GM06990 (cell line): ENCODE results near the gene NMRAL1.

Experiments used
- DNase-seq: peaks from one replicate; pipeline ENCODE4 v3.0.0-alpha.2; 2011; ENCODE audit not compliant: insufficient read length; ENCODE audit errors: extremely low read depth
- H3K27me3 ChIP-seq: replicated peaks from 2 replicates; pipeline ENCODE4 v1.6.0; 2011; ENCODE audit warnings: low read length; ENCODE audit not compliant: control insufficient read depth, insufficient read depth
- H3K36me3 ChIP-seq: 2 replicates; pipeline ENCODE4 v1.5.1; 2011; ENCODE audit warnings: low read length; ENCODE audit not compliant: control insufficient read depth, insufficient read depth
- H3K4me3 ChIP-seq: replicated peaks from 2 replicates; pipeline ENCODE4 v1.5.1; 2011; ENCODE audit warnings: low read depth, mild to moderate bottlenecking, control low read depth, low read length
- TF ChIP-seq, protein P1 (sequence below): IDR thresholded peaks from 2 replicates; pipeline ENCODE4 v1.5.1; 2011; ENCODE audit warnings: low read length, control low read depth, mild to moderate bottlenecking, inconsistent platforms; ENCODE audit not compliant: insufficient read depth, poor library complexity, severe bottlenecking

The NMRAL1 gene

DNA sequence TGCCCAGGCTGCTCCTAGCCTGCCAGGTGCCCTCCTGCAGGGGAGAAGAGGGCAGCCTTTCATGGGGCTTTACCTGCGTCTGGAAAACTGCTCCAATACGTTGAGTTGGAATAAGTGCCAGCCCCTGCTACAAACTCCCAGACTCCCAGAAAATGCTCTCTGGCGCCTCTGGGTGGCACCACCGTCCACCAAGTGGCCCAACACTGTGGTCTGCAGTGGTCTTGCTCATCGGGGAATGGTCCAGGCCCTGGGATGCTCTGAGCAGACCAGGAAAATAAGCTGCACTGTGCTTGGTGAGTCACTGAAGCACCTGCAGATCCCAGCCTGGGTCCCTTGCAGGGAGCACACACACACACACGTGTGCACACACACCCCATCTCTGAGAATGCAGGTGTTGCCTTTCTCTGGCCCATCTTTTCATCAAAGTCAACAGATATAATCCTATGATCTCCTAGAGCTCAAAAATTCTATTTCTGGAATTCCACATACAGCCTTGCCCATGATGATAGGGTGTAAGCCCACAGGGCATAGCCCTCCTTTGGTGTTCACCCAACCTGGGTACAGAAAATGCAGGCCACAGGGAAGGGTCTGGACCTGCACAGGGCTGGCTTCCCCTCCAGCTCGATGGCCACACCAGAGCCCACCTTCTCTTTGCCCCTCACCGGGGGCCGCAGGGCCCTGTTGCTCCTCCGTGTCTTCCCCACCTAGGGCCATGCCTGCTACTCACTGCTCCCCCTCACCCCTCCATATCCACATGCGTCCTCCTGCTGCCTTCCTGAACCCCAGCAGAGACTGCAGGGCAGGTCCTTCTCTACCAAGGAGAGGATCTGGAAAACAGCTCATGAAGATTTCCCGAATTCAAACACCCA, 43.6 kb upstream of the NMRAL1 start:
- H3K36me3 ChIP-seq = peaks cover 1% of the 10 kb centered on the region; the same call in 1 of the 2 replicates
- H3K27me3 ChIP-seq = no peaks in the 10 kb centered on the region
- no peak overlapping the region for H3K4me3 ChIP-seq
- no peak for DNase-seq
- TF ChIP-seq, protein P1, sequence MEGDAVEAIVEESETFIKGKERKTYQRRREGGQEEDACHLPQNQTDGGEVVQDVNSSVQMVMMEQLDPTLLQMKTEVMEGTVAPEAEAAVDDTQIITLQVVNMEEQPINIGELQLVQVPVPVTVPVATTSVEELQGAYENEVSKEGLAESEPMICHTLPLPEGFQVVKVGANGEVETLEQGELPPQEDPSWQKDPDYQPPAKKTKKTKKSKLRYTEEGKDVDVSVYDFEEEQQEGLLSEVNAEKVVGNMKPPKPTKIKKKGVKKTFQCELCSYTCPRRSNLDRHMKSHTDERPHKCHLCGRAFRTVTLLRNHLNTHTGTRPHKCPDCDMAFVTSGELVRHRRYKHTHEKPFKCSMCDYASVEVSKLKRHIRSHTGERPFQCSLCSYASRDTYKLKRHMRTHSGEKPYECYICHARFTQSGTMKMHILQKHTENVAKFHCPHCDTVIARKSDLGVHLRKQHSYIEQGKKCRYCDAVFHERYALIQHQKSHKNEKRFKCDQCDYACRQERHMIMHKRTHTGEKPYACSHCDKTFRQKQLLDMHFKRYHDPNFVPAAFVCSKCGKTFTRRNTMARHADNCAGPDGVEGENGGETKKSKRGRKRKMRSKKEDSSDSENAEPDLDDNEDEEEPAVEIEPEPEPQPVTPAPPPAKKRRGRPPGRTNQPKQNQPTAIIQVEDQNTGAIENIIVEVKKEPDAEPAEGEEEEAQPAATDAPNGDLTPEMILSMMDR = peak; percentile 57

DNA sequence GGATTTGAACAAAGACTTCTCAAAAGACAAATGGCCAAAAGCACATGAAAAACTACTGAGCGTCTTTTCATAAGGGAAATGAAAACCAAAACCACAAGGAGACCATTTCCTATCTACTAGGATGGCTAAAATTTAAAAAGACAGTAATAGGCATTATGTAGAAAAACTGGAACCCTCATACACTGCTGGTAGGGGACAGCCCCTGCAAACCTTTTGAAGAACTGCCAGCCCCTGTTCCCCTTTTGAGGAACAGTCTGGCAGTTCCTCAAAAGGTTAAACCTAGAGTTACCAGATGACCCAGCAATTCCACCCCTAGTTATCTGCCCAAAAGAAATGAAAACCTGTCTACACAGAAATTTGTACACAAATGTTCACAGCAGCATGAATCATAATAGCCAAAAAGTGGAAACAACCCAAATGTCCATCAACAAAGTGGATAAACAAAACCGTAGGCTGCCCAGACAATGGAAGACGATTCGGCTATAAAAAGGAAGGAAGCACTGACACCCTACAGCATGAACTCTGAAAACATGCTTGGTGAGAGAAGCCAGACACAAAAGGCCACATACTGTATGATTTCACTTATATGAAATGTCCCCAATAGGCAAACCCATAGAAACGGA, 41.3 kb upstream of the NMRAL1 start:
- Histone ChIP-seq H3K4me3 (peak overlapping the region; percentile 4; the same call in 1 of the 2 replicates), H3K36me3 (peaks cover 16% of the 10 kb centered on the region), H3K27me3 (no peaks in the 10 kb centered on the region)
- TF ChIP-seq, protein P1 = no peak
- DNase-seq = no peak

DNA sequence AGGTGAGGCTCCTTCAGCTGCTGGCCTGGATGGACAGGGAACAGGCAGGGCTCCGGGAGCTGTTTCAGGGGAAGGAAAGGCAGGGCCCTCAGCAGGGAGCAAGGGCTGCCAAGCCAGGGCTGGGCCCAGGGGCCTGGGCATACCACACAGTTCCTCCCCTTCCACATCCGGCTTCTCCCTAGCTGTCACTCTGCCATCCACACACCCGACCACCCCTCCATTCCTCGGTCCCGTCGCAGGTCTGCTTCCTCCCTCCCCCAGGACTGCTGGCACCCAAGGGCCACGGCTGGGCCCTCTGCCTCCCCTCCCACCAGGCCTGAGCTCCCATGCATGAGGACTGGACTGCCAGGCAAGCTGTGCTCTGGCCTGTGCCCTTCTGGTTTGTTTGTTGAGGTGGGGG, 40.2 kb upstream of the NMRAL1 start:
- no peak overlapping the region for H3K4me3 ChIP-seq
- DNase-seq = no peak
- H3K36me3 ChIP-seq = peaks cover 24% of the 10 kb centered on the region
- H3K27me3 ChIP-seq = no peaks in the 10 kb centered on the region
- TF ChIP-seq, protein P1 = no peak

DNA sequence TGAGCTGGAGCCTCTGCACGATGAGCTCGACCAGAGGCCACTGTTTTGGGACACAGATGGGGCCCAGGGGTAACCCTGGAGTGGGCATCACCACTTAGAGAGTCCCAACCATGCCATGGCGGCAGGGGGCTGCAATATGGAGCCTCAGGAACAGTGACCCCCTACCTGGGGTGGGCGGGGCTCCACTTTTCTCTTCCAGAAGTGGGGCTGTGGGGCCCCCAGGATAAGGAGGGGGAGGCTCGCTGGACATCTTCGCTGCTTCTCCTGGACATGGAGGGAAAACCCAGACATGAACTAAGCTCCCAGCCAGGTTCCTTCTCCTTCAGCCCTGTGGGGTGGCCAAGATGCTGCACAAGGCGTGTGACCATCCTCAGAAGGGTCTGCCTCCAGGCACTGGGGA, 39.5 kb upstream of the NMRAL1 start:
- no peak for DNase-seq
- peaks cover 28% of the 10 kb centered on the region for H3K36me3 ChIP-seq
- TF ChIP-seq, protein P1 = no peak
- H3K27me3 ChIP-seq = no peaks in the 10 kb centered on the region
- no peak overlapping the region for H3K4me3 ChIP-seq

DNA sequence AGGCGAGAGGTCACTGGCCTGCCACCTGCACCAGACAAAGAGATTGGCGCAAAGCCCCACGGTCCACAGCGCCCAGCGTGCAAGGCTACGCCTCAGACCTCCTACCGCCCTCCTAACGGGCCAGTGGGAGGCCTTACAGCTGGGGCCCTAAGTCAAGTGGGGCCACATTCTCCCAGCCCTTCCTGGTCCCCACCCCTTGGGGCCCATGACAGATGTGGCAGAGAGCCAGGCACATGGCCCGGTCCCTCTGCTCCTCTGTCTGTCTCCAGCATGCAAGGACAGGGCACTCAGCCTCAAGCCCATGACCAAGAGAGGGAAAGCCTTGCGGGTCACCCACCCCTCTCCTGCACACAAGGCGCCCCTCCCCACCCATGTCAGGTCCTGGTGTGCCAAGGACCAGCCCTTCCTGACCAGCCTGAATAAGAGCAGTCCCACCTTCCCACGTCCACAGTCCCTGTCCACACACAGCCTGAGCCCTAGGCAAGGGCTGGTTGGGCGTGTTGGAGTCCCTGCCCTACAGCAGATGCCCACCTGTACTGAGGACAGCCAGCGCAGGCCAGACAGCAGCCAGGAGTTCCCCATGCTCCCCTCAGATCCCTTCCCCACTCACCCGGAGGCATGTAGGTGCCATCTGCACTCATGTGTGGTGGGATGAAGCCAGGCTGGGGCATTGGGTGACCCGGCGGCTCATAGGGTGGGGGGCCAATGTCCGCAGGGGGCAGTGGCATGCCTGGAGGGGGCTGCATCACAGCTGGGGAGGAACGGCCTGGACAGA, 38.8 kb upstream of the NMRAL1 start:
- no peaks in the 10 kb centered on the region for H3K27me3 ChIP-seq
- H3K4me3 ChIP-seq = no peak overlapping the region
- H3K36me3 ChIP-seq = peaks cover 29% of the 10 kb centered on the region
- TF ChIP-seq, protein P1 = no peak
- DNase-seq = no peak
